ENCODE results near the gene XPNPEP2. TPM values are rescaled to one million over a fixed set of nuclear protein-coding genes. Genes with fewer than 3 reads are reported as not detected.
A peak's percentile ranks its signal among the peaks of the same experiment; 100 is the strongest.

The XPNPEP2 gene
- total and polyA plus RNA-seq, 9 of the 15 experiments (the other 6 are each of a cell fraction or from before 2014, with no cell fraction given), result 0.03 to 0.19 (median 0.09) TPM; not detected in 5

- peaks cover 0 to 5% of the 10 kb centered on the region in 2 experiments; a peak in 1 of 5 replicates for H3K4me1 ChIP-seq (replicated peaks in 1 of 2; ENCODE audit: control insufficient read depth in 2 of 2, insufficient read depth in 2 of 2, low read length in 2 of 2)
- FAIRE-seq, result no peak
- H3K36me3 ChIP-seq (ENCODE audit: control insufficient read depth, insufficient read depth, low read length), result peaks cover 6% of the 10 kb centered on the region; the same call in 1 of the 3 replicates
- H3K79me2 ChIP-seq (ENCODE audit: control insufficient read depth, insufficient read depth, low read length), result no peaks in the 10 kb centered on the region
- no peak overlapping the region for H3K4me2 ChIP-seq (ENCODE audit: insufficient read depth, low read length)
- no peak overlapping the region for H3K4me3 ChIP-seq
- no peaks in the 10 kb centered on the region for H3K27me3 ChIP-seq (ENCODE audit: control insufficient read depth in 2 of 2, insufficient read depth in 2 of 2, low read length in 2 of 2)
- 57% methylated on average over 11 of the region's 20 CpGs for WGBS (ENCODE audit: insufficient coverage, low coverage, missing lambda C conversion rate)
- CTCF ChIA-PET (ENCODE audit: low intra/inter-chr PET ratio), result no interaction called here
- intact Hi-C loops (cut with micrococcal nuclease), result no loop called here
- H4K20me1 ChIP-seq (replicated peaks; ENCODE audit: control insufficient read depth, insufficient read depth, low read length), result no peaks in the 10 kb centered on the region
- POLR2A ChIA-PET, result no interaction called here
- in situ Hi-C loops (cut with MboI), result no loop called here
- H3K9me1 ChIP-seq (ENCODE audit: control insufficient read depth, insufficient read depth, low read length), result no peaks in the 10 kb centered on the region
- ATAC-seq, result no peak
- H3K9me3 ChIP-seq (replicated peaks; ENCODE audit: control insufficient read depth, insufficient read depth, low read depth, low read length), result no peaks in the 10 kb centered on the region
- no TSS peak for BruUV-seq (replicated peaks)
- H3K27ac ChIP-seq (ENCODE audit: extremely low read depth, low read depth, low read length), result no peak overlapping the region
- H3K9ac ChIP-seq (ENCODE audit: insufficient read depth in 1 of 2, low read depth in 2 of 2, low read length in 2 of 2), result peak overlapping the region in 1 of 2 experiments; percentile 9; a peak in 1 of 4 replicates
- no peak overlapping the region for H2AFZ ChIP-seq (ENCODE audit: low read depth, low read length)
- DNase-seq (ENCODE audit: extremely low read depth in 1 of 4, low spot score in 3 of 4), result no peak
- no peak for TF ChIP-seq RBM15 (IDR thresholded peaks at IDR 0.05; ENCODE audit: insufficient read depth, low read length)
- TF ChIP-seq, protein P1, sequence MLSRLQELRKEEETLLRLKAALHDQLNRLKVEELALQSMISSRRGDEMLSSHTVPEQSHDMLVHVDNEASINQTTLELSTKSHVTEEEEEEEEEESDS (CRISPR knock-in tag; IDR thresholded peaks at IDR 0.05), result no peak
- no peak for TF ChIP-seq ZC3H11A (IDR thresholded peaks at IDR 0.05; ENCODE audit: low read depth, low read length)
- TF ChIP-seq ZNF445 (CRISPR knock-in tag; IDR thresholded peaks at IDR 0.05; ENCODE audit: low read depth), result no peak
- no peak for TF ChIP-seq ZFP30 (CRISPR knock-in tag; IDR thresholded peaks at IDR 0.05; ENCODE audit: borderline replicate concordance)
- TF ChIP-seq, protein P2, sequence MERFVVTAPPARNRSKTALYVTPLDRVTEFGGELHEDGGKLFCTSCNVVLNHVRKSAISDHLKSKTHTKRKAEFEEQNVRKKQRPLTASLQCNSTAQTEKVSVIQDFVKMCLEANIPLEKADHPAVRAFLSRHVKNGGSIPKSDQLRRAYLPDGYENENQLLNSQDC (CRISPR knock-in tag; IDR thresholded peaks at IDR 0.05), result no peak
- TF ChIP-seq POU5F1 (IDR thresholded peaks at IDR 0.05; ENCODE audit: borderline replicate concordance, low read depth, low read length, partially characterized antibody), result no peak
- no peak for TF ChIP-seq CAMTA2 (CRISPR knock-in tag; conservative IDR thresholded peaks at IDR 0.05)
- TF ChIP-seq SIN3A (IDR thresholded peaks at IDR 0.05; ENCODE audit: borderline replicate concordance in 2 of 2, control insufficient read depth in 1 of 2, low read depth in 2 of 2, low read length in 2 of 2), result no peak
- TF ChIP-seq ZBTB2 (IDR thresholded peaks at IDR 0.05), result no peak
- no peak for TF ChIP-seq ZNF609 (CRISPR knock-in tag; IDR thresholded peaks at IDR 0.05; ENCODE audit: borderline replicate concordance)
- TF ChIP-seq ZNF184 (CRISPR knock-in tag; IDR thresholded peaks at IDR 0.05), result no peak
Observed at GRCh38 chrX:129793604-129794191, 54.9 kb downstream of the XPNPEP2 start.

Data from K562 (cell line).